ENCODE measurements around the gene CAB39.

CAB39 gene

DNA sequence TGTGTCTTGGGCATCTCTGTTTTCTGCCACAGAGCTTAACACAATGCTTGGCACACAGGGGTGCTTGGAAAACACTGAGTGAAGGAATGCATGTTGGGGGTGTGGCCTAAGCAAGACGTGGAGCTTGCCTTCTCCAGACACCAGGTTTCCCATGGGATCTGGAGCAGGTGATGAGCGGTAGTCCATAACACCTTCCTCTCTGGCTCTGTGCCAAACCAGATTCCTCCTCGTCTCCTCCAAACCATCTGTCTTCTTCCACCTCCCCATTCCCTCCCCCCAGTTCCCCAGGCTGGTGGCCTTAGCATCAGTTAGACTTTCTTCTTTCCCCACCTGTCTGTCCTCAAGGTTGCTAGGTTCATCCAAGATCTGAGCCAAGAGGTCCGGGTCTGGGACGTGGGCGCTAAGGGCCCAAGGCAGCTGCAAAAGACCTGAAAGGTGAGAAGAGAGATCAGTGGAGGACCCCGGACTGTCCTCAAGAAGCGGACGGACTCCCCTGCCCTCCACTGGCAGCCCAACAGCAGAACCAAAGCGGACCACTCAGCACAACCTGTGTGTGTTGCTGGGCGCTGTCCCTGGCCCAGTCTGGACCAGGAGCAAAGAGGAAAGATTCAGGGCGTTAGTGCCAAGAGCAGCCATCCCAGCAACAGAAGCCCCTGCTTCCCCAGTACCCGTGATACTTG lies 150.9 kb downstream of the CAB39 start:
- Histone ChIP-seq H3K36me3 (ENCODE audit: insufficient read depth, low read length) (no peaks in the 10 kb centered on the region; the same call in 1 of the 2 replicates), H3K4me3 (ENCODE audit: low read depth in 1 of 2, low read length in 2 of 2) (no peak overlapping the region), H3K4me1 (ENCODE audit: insufficient read depth, low read length) (peaks cover 41% of the 10 kb centered on the region), H2AFZ (ENCODE audit: low read depth, low read length) (no peak overlapping the region), H3K4me2 (ENCODE audit: insufficient read depth, low read length) (no peak overlapping the region), H3K27me3 (ENCODE audit: insufficient read depth, low read length, poor library complexity) (peaks cover 8% of the 10 kb centered on the region), H3K9ac (ENCODE audit: low read depth, low read length) (no peak overlapping the region; the same call in 1 of the 2 replicates), H3K27ac (ENCODE audit: low read length) (no peak overlapping the region), H3K79me2 (ENCODE audit: insufficient read depth, low read length) (peaks cover 15% of the 10 kb centered on the region), H3K9me3 (ENCODE audit: insufficient read depth, low read length, severe bottlenecking) (no peaks in the 10 kb centered on the region), H4K20me1 (ENCODE audit: insufficient read depth, low read length) (peaks cover 16% of the 10 kb centered on the region)
- TF ChIP-seq EZH2 (IDR thresholded peaks at IDR 0.05; ENCODE audit: borderline replicate concordance, low read depth, low read length, severe bottlenecking) = no peak
- TF ChIP-seq, protein P1, sequence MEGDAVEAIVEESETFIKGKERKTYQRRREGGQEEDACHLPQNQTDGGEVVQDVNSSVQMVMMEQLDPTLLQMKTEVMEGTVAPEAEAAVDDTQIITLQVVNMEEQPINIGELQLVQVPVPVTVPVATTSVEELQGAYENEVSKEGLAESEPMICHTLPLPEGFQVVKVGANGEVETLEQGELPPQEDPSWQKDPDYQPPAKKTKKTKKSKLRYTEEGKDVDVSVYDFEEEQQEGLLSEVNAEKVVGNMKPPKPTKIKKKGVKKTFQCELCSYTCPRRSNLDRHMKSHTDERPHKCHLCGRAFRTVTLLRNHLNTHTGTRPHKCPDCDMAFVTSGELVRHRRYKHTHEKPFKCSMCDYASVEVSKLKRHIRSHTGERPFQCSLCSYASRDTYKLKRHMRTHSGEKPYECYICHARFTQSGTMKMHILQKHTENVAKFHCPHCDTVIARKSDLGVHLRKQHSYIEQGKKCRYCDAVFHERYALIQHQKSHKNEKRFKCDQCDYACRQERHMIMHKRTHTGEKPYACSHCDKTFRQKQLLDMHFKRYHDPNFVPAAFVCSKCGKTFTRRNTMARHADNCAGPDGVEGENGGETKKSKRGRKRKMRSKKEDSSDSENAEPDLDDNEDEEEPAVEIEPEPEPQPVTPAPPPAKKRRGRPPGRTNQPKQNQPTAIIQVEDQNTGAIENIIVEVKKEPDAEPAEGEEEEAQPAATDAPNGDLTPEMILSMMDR (IDR thresholded peaks at IDR 0.05; ENCODE audit: borderline replicate concordance, extremely low read depth, low read length, poor library complexity, severe bottlenecking) = no peak
- no peak for DNase-seq
- ATAC-seq (ENCODE audit: insufficient read depth, low read depth) = no peak

DNA sequence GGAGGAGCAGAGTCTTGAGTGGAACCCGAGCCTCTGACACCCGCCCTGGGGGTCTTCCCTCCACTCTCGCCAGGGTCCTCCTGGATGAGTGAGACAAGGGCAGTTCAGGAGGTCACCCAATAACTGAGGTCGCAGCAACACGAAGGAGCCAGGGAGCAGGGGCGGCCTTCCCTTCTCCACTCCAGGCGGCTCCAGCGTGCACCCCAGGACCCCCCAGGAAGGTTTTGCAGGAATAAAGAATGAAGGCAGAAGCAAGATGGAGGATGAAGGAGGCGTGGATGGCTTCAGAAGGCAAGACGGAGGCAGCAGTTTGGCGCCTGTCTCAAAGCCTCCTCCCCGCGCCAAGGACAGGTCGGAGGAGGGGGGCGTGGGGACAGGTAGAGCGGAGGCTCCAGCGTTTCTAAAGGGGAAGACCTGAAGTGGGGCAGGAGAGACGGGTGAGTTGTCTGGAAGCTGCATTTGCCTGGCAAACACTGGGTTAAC lies 151.5 kb downstream of the CAB39 start:
- H4K20me1 ChIP-seq (ENCODE audit: insufficient read depth, low read length) = peaks cover 22% of the 10 kb centered on the region
- TF ChIP-seq, protein P1 (IDR thresholded peaks at IDR 0.05; ENCODE audit: borderline replicate concordance, extremely low read depth, low read length, poor library complexity, severe bottlenecking) = no peak
- TF ChIP-seq EZH2 (IDR thresholded peaks at IDR 0.05; ENCODE audit: borderline replicate concordance, low read depth, low read length, severe bottlenecking) = no peak
- peak overlapping the region; percentile 18 to 70; a peak in 3 of 4 replicates for H3K4me3 ChIP-seq (ENCODE audit: low read depth in 1 of 2, low read length in 2 of 2)
- ATAC-seq (ENCODE audit: insufficient read depth, low read depth) (no peak), DNase-seq (no peak)
- no peaks in the 10 kb centered on the region; the same call in 1 of the 2 replicates for H3K36me3 ChIP-seq (ENCODE audit: insufficient read depth, low read length)
- H3K4me2 ChIP-seq (ENCODE audit: insufficient read depth, low read length) = peak overlapping the region; percentile 97
- H3K27me3 ChIP-seq (ENCODE audit: insufficient read depth, low read length, poor library complexity) = peaks cover 8% of the 10 kb centered on the region
- H3K9me3 ChIP-seq (ENCODE audit: insufficient read depth, low read length, severe bottlenecking) = no peaks in the 10 kb centered on the region
- H3K4me1 ChIP-seq (ENCODE audit: insufficient read depth, low read length) = peaks cover 41% of the 10 kb centered on the region
- H3K79me2 ChIP-seq (ENCODE audit: insufficient read depth, low read length) = peaks cover 18% of the 10 kb centered on the region
- peak overlapping the region; percentile 91 for H3K9ac ChIP-seq (ENCODE audit: low read depth, low read length)
- peak overlapping the region; percentile 95 for H2AFZ ChIP-seq (ENCODE audit: low read depth, low read length)
- H3K27ac ChIP-seq (ENCODE audit: low read length) = peak overlapping the region; percentile 27

DNA sequence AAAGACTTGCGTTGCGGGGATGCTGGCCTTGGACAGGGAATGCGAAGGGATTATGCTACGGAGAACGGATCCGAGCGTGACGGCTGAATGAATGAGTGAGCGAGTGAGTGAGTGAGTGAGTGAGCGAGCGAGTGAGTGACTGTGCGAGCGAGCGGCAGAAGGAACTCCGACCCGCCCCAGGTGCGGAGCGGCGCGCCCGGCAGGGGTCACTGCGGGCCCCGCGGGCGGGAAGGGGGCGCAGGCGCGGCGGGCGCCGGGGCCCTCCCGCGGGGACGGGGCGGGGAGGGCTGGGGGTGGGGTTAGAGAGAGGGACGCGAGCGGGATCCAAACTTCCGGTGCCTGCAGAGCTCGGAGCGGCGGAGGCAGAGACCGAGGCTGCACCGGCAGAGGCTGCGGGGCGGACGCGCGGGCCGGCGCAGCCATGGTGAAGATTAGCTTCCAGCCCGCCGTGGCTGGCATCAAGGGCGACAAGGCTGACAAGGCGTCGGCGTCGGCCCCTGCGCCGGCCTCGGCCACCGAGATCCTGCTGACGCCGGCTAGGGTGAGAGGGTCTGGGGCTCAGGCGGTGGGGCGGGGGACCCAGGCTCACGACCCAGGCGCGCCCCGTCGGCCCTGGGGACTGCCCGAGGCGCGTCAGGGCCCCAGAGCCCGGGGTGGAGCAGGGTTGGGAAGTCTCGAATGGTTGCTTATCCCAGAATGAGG lies 152.1 kb downstream of the CAB39 start, which contains the start of gene ITM2C:
TSS of gene ITM2C (plus strand) at position 338 of the 702 bp plus-strand sequence. CDS start at position 422, 84 bp downstream.
- peaks cover 41% of the 10 kb centered on the region for H3K4me1 ChIP-seq (ENCODE audit: insufficient read depth, low read length)
- H3K36me3 ChIP-seq (ENCODE audit: insufficient read depth, low read length) = no peaks in the 10 kb centered on the region; the same call in 1 of the 2 replicates
- H3K27me3 ChIP-seq (ENCODE audit: insufficient read depth, low read length, poor library complexity) = peaks cover 8% of the 10 kb centered on the region
- peak within 1 kb of the TSS; percentile 97 for H3K4me2 ChIP-seq (ENCODE audit: insufficient read depth, low read length)
- H3K79me2 ChIP-seq (ENCODE audit: insufficient read depth, low read length) = peaks cover 24% of the 10 kb centered on the region
- H4K20me1 ChIP-seq (ENCODE audit: insufficient read depth, low read length) = peaks cover 28% of the 10 kb centered on the region
- H3K9ac ChIP-seq (ENCODE audit: low read depth, low read length) = peak within 1 kb of the TSS; percentile 91
- TF ChIP-seq EZH2 (IDR thresholded peaks at IDR 0.05; ENCODE audit: borderline replicate concordance, low read depth, low read length, severe bottlenecking) = no peak
- TF ChIP-seq, protein P1 (IDR thresholded peaks at IDR 0.05; ENCODE audit: borderline replicate concordance, extremely low read depth, low read length, poor library complexity, severe bottlenecking) = peak; percentile 74
- H3K4me3 ChIP-seq (ENCODE audit: low read depth in 1 of 2, low read length in 2 of 2) = peak within 1 kb of the TSS; percentile 68 to 70
- H2AFZ ChIP-seq (ENCODE audit: low read depth, low read length) = peak within 1 kb of the TSS; percentile 95
- H3K27ac ChIP-seq (ENCODE audit: low read length) = peak within 1 kb of the TSS; percentile 69
- peak; percentile 90 for ATAC-seq (ENCODE audit: insufficient read depth, low read depth)
- no peaks in the 10 kb centered on the region for H3K9me3 ChIP-seq (ENCODE audit: insufficient read depth, low read length, severe bottlenecking)
- DNase-seq = peak; percentile 87
